ENCODE results near the gene PTH1R.

GRCh38 chr3:46852839-46853355 lies 24.6 kb upstream of the PTH1R start:
- TF ChIP-seq TEAD4 (IDR thresholded peaks at IDR 0.05) (no peak), RAD21 (IDR thresholded peaks at IDR 0.05; ENCODE audit: low read depth) (no peak), TCF12 (IDR thresholded peaks at IDR 0.05; ENCODE audit: low read depth) (no peak), TAF1 (IDR thresholded peaks at IDR 0.05; ENCODE audit: low read depth) (no peak), EP300 (IDR thresholded peaks at IDR 0.05; ENCODE audit: borderline replicate concordance) (no peak), YY1 (IDR thresholded peaks at IDR 0.05; ENCODE audit: low read depth) (no peak), CREB1 (IDR thresholded peaks at IDR 0.05; ENCODE audit: low read depth) (no peak), ZBTB7A (IDR thresholded peaks at IDR 0.05; ENCODE audit: low read depth) (no peak)
- TF ChIP-seq, protein P1, sequence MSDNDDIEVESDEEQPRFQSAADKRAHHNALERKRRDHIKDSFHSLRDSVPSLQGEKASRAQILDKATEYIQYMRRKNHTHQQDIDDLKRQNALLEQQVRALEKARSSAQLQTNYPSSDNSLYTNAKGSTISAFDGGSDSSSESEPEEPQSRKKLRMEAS (IDR thresholded peaks at IDR 0.05): no peak
- TF ChIP-seq, protein P2, sequence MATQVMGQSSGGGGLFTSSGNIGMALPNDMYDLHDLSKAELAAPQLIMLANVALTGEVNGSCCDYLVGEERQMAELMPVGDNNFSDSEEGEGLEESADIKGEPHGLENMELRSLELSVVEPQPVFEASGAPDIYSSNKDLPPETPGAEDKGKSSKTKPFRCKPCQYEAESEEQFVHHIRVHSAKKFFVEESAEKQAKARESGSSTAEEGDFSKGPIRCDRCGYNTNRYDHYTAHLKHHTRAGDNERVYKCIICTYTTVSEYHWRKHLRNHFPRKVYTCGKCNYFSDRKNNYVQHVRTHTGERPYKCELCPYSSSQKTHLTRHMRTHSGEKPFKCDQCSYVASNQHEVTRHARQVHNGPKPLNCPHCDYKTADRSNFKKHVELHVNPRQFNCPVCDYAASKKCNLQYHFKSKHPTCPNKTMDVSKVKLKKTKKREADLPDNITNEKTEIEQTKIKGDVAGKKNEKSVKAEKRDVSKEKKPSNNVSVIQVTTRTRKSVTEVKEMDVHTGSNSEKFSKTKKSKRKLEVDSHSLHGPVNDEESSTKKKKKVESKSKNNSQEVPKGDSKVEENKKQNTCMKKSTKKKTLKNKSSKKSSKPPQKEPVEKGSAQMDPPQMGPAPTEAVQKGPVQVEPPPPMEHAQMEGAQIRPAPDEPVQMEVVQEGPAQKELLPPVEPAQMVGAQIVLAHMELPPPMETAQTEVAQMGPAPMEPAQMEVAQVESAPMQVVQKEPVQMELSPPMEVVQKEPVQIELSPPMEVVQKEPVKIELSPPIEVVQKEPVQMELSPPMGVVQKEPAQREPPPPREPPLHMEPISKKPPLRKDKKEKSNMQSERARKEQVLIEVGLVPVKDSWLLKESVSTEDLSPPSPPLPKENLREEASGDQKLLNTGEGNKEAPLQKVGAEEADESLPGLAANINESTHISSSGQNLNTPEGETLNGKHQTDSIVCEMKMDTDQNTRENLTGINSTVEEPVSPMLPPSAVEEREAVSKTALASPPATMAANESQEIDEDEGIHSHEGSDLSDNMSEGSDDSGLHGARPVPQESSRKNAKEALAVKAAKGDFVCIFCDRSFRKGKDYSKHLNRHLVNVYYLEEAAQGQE (IDR thresholded peaks at IDR 0.05; ENCODE audit: low read depth): no peak
- TF ChIP-seq, protein P3, sequence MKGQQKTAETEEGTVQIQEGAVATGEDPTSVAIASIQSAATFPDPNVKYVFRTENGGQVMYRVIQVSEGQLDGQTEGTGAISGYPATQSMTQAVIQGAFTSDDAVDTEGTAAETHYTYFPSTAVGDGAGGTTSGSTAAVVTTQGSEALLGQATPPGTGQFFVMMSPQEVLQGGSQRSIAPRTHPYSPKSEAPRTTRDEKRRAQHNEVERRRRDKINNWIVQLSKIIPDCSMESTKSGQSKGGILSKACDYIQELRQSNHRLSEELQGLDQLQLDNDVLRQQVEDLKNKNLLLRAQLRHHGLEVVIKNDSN (IDR thresholded peaks at IDR 0.05): no peak

All from Ishikawa (cell line).